A673 (cell line): ENCODE measurements around the gene AOPEP.

Experiments
- CTCF ChIP-seq: fragments of 300-800, 200-600 bp; sonication (generic); conservative IDR thresholded peaks from 2 replicates; pipeline ENCODE4 v1.5.1; 2017; ENCODE audit warnings: low read depth, mild to moderate bottlenecking, antibody characterized with exemption, low read length, moderate library complexity, mixed read lengths
- EZH2 ChIP-seq: fragments of 200-600 bp; sonication (generic); IDR thresholded peaks from 2 replicates; pipeline ENCODE4 v1.6.1; 2017; ENCODE audit warnings: borderline replicate concordance, low read depth, mild to moderate bottlenecking, mixed read lengths, antibody characterized with exemption, low read length; ENCODE audit not compliant: poor library complexity, severe bottlenecking

GRCh38 chr9:95126739-95127138, 400.2 kb downstream of the AOPEP start:
- TF ChIP-seq CTCF (no peak), EZH2 (no peak)
